IMR-90 (cell line): ENCODE results near the gene GPRIN2.

Experiments
- CEBPB ChIP-seq: IDR thresholded peaks from 2 replicates; pipeline ENCODE4 v1.6.1; 2012; ENCODE audit warnings: low read depth, low read length, improper control_type of control experiment
- CHD1 ChIP-seq: IDR thresholded peaks from 2 replicates; pipeline ENCODE4 v1.6.1; 2012; ENCODE audit warnings: low read depth, low read length, improper control_type of control experiment
- CTCF ChIP-seq: conservative IDR thresholded peaks from 2 replicates; pipeline ENCODE4 v1.5.1; 2012; ENCODE audit warnings: mild to moderate bottlenecking, low read depth, low read length, improper control_type of control experiment
- ELK1 ChIP-seq: fragments of 150-350 bp; IDR thresholded peaks from 2 replicates; pipeline ENCODE4 v1.6.1; 2016; ENCODE audit warnings: low read depth, mild to moderate bottlenecking, low read length, moderate library complexity, borderline replicate concordance
- FOS ChIP-seq: fragments of 150-350 bp; IDR thresholded peaks from 2 replicates; pipeline ENCODE4 v1.6.1; 2016; ENCODE audit warnings: low read depth, low read length
- MAFK ChIP-seq: IDR thresholded peaks from 2 replicates; pipeline ENCODE4 v1.6.1; 2012; ENCODE audit warnings: low read depth, low read length, improper control_type of control experiment
- MAZ ChIP-seq: IDR thresholded peaks from 2 replicates; pipeline ENCODE4 v1.6.1; 2012; ENCODE audit warnings: low read depth, mild to moderate bottlenecking, low read length, improper control_type of control experiment, moderate library complexity, borderline replicate concordance
- POLR2A ChIP-seq: IDR thresholded peaks from 2 replicates; pipeline ENCODE4 v1.6.1; 2012; ENCODE audit warnings: mild to moderate bottlenecking, low read depth, low read length
- RAD21 ChIP-seq: IDR thresholded peaks from 2 replicates; pipeline ENCODE4 v1.6.1; 2012; ENCODE audit warnings: low read length, improper control_type of control experiment
- RCOR1 ChIP-seq: IDR thresholded peaks from 2 replicates; pipeline ENCODE4 v1.6.1; 2012; ENCODE audit warnings: mild to moderate bottlenecking, low read length, improper control_type of control experiment; ENCODE audit not compliant: insufficient replicate concordance
- SMC3 ChIP-seq: fragments of 150-350 bp; IDR thresholded peaks from 2 replicates; pipeline ENCODE4 v1.6.1; 2016; ENCODE audit warnings: low read depth, mild to moderate bottlenecking, antibody characterized with exemption, low read length, moderate library complexity
- USF2 ChIP-seq: fragments of 150-350 bp; IDR thresholded peaks from 2 replicates; pipeline ENCODE4 v1.6.1; 2017; ENCODE audit warnings: mild to moderate bottlenecking, antibody characterized with exemption, low read length, low read depth

- TF ChIP-seq CTCF (no peak), USF2 (no peak), POLR2A (no peak), SMC3 (no peak), CEBPB (no peak), RAD21 (no peak), MAZ (no peak), ELK1 (no peak), CHD1 (no peak), RCOR1 (no peak), FOS (no peak), MAFK (no peak)
These were observed 6.2 kb downstream of the GPRIN2 start for GRCh38 chr10:46550076-46550790.
